Glutamatergic neuron (in vitro differentiated cells): ENCODE results near the gene KLK12. TPM values are rescaled to one million over a fixed set of nuclear protein-coding genes. Genes with fewer than 3 reads are reported as not detected.

Experiments used
- DNase-seq: peaks from one replicate; pipeline ENCODE4 v3.0.0; 2022
- H3K27ac Mint-ChIP-seq: one replicate; pipeline ENCODE4 v1.8.0; 2020; ENCODE audit warnings: mild to moderate bottlenecking, mixed read lengths, inconsistent platforms; ENCODE audit not compliant: unreplicated experiment
- H3K27me3 Mint-ChIP-seq: one replicate; pipeline ENCODE4 v1.8.0; 2020; ENCODE audit warnings: mild to moderate bottlenecking, moderate library complexity, mixed read lengths, inconsistent platforms; ENCODE audit not compliant: unreplicated experiment
- H3K36me3 Mint-ChIP-seq: one replicate; pipeline ENCODE4 v1.8.0; 2020; ENCODE audit warnings: mild to moderate bottlenecking, mixed read lengths, inconsistent platforms; ENCODE audit not compliant: unreplicated experiment
- H3K4me1 Mint-ChIP-seq: one replicate; pipeline ENCODE4 v1.8.0; 2020; ENCODE audit warnings: mild to moderate bottlenecking, low read depth, mixed read lengths, inconsistent platforms; ENCODE audit not compliant: unreplicated experiment
- H3K4me3 Mint-ChIP-seq: one replicate; pipeline ENCODE4 v1.8.0; 2020; ENCODE audit warnings: mild to moderate bottlenecking, mixed read lengths, inconsistent platforms; ENCODE audit not compliant: unreplicated experiment
- H3K9me3 Mint-ChIP-seq: one replicate; pipeline ENCODE4 v1.8.0; 2020; ENCODE audit warnings: mild to moderate bottlenecking, moderate library complexity, mixed read lengths, inconsistent platforms; ENCODE audit not compliant: unreplicated experiment
- CTCF ChIP-seq: fragments of 200-600 bp; sonication (generic); IDR thresholded peaks from one replicate; pipeline ENCODE4 v1.5.0; 2021; ENCODE audit not compliant: partially characterized antibody, unreplicated experiment
- total RNA-seq: library from RNA; stranded (reverse); fragmentation: NEBNext Ultra II Directional; extraction: Animal tissue kit (Norgen Biotek cat#: 25700); gene quantifications from one replicate; pipeline ENCODE4 v1.2.1, GENCODE V29; 2021; ENCODE audit not compliant: unreplicated experiment

KLK12 gene
- total RNA-seq, 1 donor from 2014 or later, result 0.66 TPM

GRCh38 chr19:51012661-51013190, 22.1 kb downstream of the KLK12 start:
- no peaks in the 10 kb centered on the region for H3K4me1 Mint-ChIP-seq
- H3K36me3 Mint-ChIP-seq, result no peaks in the 10 kb centered on the region
- DNase-seq, result no peak
- peaks cover 2% of the 10 kb centered on the region for H3K9me3 Mint-ChIP-seq
- TF ChIP-seq CTCF, result no peak
- H3K27me3 Mint-ChIP-seq, result peaks cover 12% of the 10 kb centered on the region
- no peak overlapping the region for H3K27ac Mint-ChIP-seq
- no peak overlapping the region for H3K4me3 Mint-ChIP-seq

GRCh38 chr19:51010066-51010795, 24.6 kb downstream of the KLK12 start:
- no peak for TF ChIP-seq CTCF
- no peak overlapping the region for H3K27ac Mint-ChIP-seq
- H3K4me1 Mint-ChIP-seq, result no peaks in the 10 kb centered on the region
- no peaks in the 10 kb centered on the region for H3K9me3 Mint-ChIP-seq
- H3K27me3 Mint-ChIP-seq, result peaks cover 7% of the 10 kb centered on the region
- no peak for DNase-seq
- no peaks in the 10 kb centered on the region for H3K36me3 Mint-ChIP-seq
- H3K4me3 Mint-ChIP-seq, result no peak overlapping the region

GRCh38 chr19:51009061-51009891, 25.5 kb downstream of the KLK12 start:
- Mint-ChIP-seq H3K27me3 (peaks cover 7% of the 10 kb centered on the region), H3K9me3 (no peaks in the 10 kb centered on the region), H3K4me3 (no peak overlapping the region), H3K36me3 (no peaks in the 10 kb centered on the region), H3K27ac (no peak overlapping the region), H3K4me1 (no peaks in the 10 kb centered on the region)
- no peak for TF ChIP-seq CTCF
- no peak for DNase-seq

GRCh38 chr19:51007488-51007887, 27.3 kb downstream of the KLK12 start:
- TF ChIP-seq CTCF, result no peak
- no peak for DNase-seq
- no peak overlapping the region for H3K4me3 Mint-ChIP-seq
- H3K9me3 Mint-ChIP-seq, result no peaks in the 10 kb centered on the region
- no peak overlapping the region for H3K27ac Mint-ChIP-seq
- no peaks in the 10 kb centered on the region for H3K36me3 Mint-ChIP-seq
- no peaks in the 10 kb centered on the region for H3K4me1 Mint-ChIP-seq
- H3K27me3 Mint-ChIP-seq, result peaks cover 4% of the 10 kb centered on the region
